ENCODE measurements around the gene EFNA2.

DNA sequence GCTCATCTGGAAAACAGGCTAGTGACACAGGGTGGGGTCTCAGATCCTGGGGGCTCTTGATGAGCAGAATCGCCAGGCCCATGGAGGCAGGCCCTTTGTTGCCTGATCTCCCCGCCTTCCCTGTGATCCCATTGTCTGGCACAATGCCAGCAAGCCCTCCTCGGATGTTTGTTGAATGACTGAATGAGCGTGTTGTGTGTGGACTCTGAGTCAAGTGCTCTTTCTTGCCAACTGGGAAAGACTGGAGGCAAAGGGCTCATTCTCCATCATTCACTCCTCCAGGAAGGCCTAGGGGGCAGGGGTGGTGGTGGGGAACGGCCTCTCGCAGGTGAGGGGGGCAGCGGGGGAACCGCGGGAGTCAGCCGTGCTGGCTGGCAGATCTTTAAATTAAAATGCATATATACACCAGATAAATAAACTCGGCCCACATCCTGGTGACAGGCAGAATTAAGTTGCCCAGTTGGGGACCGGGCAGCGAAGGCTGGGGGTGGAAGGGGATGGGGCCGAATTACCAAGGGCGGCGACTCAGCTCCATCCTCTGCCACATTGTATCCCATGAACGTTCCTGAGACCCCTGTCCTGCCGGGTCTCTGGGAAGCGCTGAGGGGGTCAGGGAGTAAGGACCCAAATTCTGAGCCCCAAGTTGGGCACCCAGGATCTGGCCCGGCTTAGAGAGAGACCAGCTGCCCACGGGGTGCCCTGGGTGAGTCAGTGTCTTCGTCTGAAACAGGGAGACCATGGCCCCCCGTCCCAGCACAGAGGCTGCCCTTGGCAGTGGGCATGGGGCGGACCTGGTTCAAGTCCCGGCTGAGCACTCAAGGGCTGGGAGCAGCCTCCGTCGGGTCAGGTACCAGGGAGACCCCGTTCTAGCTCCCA is 24.5 kb downstream of the EFNA2 start:
- TF ChIP-seq, protein P1, sequence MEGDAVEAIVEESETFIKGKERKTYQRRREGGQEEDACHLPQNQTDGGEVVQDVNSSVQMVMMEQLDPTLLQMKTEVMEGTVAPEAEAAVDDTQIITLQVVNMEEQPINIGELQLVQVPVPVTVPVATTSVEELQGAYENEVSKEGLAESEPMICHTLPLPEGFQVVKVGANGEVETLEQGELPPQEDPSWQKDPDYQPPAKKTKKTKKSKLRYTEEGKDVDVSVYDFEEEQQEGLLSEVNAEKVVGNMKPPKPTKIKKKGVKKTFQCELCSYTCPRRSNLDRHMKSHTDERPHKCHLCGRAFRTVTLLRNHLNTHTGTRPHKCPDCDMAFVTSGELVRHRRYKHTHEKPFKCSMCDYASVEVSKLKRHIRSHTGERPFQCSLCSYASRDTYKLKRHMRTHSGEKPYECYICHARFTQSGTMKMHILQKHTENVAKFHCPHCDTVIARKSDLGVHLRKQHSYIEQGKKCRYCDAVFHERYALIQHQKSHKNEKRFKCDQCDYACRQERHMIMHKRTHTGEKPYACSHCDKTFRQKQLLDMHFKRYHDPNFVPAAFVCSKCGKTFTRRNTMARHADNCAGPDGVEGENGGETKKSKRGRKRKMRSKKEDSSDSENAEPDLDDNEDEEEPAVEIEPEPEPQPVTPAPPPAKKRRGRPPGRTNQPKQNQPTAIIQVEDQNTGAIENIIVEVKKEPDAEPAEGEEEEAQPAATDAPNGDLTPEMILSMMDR (IDR thresholded peaks at IDR 0.05) = no peak
- TF ChIP-seq POLR2A (IDR thresholded peaks at IDR 0.05) = no peak

Measured in esophagus squamous epithelium (tissue), 4 donors.